Epithelial cell of prostate (primary cell): Measurements from ENCODE around the gene DIS3L2.
A peak's percentile ranks its signal among the peaks of the same experiment; 100 is the strongest.

Experiments used
- DNase-seq: peaks from one replicate; pipeline ENCODE4 v3.0.0-alpha.2; 2011; ENCODE audit warnings: low read depth, low spot score
- H3K27ac ChIP-seq: fragments of 450-650 bp; 2 replicates; pipeline ENCODE4 v1.5.1; 2017; ENCODE audit warnings: mild to moderate bottlenecking

The DIS3L2 gene

DNA sequence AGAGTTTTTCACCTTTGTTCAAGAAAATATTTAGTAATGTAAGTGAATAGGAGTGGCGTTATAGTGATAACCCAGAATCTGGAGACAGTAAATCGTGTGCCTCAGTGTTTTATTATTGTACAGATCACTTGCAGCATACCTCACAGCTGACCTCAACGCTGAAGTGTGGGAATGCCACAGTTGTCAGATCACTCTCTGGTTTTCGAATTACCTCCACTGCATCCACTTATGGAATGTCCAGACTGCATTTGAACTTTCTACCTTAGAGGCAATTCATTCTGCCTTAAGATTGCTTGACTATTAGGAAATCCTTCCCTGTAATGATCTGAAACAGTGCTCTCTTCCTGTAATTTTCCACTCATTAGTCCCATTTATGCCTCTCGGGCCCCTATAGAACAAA lies 252.5 kb downstream of the DIS3L2 start:
- H3K27ac ChIP-seq, result no peak overlapping the region

DNA sequence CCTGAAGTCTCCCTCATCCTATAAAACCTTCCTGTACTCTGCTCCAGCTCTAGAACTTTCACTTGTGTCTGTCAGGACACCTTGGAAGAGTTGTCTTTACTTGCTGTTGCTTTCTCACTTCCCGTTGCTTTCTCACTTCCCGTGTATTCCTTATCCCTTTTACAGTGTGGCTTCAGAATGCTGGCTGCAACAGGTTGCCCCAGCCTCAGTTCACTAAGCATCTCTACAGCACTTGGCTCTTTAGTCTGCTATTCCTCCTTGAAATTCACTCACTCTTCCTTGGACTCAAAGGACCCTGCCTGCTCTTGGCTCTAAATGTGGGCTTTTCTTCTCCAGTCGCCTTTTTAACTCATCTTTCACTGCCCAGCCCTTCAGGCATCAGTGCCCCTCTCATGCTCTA lies 254.5 kb downstream of the DIS3L2 start:
- no peak for DNase-seq
- H3K27ac ChIP-seq, result no peak overlapping the region

More for the DNA sequence above, 252.5 kb downstream of the DIS3L2 start:
- no peak for DNase-seq

DNA sequence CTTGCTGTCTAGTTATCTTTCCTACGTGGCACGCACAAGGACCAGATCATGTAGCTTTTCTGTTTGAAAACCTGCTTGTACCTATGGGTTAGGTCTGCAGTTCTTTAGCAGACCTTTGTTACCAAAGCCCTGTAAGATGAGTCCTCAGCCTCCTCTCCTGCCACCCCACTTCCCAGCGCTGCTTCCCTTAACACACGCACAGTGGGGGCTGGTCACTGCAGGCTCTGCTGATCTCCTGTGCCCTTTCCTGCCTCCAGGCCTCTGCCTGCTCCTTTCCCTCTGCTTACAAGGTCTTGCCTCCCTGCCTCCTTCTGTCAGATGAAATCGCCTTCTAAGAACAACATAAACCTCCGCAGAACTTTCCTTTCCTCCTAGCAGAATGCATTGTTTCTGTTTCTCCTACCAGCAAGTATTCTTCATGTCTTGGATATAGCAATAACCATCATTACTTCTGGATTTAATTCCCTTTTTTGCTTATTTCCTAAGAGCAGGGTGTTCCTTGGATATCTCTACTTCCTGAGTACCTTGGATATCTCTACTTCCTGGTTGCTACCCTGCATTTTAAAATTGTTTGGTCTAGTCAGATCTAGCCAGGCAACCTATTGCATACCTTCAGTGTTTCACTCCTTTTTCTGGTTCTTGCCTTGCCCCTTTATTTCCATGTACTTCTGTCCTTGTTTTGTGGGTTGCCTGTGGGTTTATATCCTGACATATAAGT lies 257.4 kb downstream of the DIS3L2 start:
- no peak for DNase-seq
- H3K27ac ChIP-seq, result no peak overlapping the region

DNA sequence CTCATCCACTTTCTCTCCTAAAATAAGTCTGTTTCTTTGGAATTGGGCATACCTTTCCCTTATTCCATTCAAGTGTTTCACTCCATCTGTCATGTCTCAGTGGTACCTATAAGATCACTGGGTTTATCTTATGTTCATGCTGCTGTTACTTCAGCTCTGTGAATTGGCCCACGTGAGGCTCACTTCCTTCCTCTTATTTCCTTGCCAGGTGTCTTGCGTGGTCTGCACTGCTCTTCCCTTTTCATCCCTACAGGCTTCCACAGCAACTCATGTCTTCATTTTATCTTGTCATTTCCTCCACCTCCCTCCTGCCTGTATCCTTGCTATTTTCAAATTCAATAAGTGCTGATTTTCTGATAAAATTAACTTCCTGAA lies 258.0 kb downstream of the DIS3L2 start:
- no peak for DNase-seq
- no peak overlapping the region for H3K27ac ChIP-seq

DNA sequence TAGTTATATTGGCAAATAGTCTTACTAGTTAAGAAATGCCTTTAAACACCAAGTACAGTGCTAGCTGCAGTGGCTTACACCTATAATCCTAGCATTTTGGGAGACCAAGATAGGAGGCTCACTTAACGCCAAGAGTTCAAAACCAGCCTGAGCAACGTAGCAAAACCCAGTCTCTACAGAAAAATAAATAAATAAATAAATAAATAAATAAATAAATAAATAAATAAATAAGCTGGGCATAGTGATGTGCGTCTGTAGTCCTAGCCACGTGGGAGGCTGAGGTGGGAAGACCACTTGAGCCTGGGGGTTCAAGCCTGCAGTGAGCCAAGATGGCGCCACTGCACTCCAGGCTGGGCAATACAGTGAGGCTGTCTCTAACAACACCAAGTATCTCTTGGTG lies 258.4 kb downstream of the DIS3L2 start:
- no peak for DNase-seq
- no peak overlapping the region for H3K27ac ChIP-seq

DNA sequence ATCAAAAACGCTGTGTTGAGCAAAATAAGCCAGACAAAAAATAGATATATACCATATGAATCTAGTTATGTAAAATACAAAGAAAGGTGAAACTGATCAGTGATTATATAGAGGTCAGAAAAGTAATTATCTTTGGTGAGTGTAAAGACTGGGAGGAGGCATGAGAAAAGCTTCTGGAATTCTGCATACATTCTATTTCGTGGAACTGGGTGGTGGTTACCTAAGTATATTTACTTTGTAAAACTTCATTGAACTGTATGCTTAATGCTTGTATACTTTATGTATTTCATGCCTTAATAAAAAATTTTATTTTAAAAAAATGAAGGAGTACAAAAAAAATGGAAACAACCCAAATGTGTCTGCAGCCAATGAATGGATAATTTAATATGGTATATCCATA lies 263.9 kb downstream of the DIS3L2 start:
- no peak for DNase-seq
- no peak overlapping the region for H3K27ac ChIP-seq

DNA sequence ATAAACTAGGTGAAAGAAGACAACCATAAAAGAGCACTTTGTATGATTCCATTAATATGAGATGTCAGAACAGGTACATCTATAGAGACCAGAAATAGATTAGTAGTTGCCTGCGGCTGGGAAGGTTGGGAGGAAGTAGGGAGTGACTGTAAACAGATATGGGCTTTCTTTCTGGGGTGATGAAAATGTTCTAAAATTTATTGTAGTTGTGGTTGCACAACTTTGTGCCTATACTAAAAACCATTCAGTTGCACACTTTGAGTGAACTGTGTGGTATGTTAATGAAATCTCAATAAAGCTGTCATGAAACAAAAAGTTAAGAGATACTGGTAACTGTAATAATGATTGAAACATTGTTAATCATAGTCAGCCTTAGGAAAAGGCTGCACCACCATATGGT lies 264.4 kb downstream of the DIS3L2 start:
- no peak overlapping the region for H3K27ac ChIP-seq
- DNase-seq, result no peak

DNA sequence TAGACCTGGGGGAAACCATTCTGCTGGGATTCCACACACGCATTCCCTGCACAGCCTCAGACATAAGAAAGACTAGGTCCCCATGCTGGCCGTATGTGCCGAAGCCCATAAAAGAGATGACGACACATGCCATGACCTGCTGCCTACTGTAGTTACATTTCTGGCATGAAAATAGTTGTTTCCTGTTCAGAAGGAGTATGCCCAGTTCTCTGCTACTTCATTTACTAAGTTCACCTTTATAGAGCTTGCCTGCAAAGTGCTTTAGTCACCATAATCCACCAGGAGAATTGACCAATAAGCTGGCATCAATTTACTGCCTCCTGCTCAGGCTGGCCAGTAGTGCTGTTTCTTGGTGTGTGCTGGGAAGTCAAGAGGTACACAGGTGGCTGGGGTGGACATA lies 266.8 kb downstream of the DIS3L2 start:
- no peak overlapping the region for H3K27ac ChIP-seq
- DNase-seq, result no peak

DNA sequence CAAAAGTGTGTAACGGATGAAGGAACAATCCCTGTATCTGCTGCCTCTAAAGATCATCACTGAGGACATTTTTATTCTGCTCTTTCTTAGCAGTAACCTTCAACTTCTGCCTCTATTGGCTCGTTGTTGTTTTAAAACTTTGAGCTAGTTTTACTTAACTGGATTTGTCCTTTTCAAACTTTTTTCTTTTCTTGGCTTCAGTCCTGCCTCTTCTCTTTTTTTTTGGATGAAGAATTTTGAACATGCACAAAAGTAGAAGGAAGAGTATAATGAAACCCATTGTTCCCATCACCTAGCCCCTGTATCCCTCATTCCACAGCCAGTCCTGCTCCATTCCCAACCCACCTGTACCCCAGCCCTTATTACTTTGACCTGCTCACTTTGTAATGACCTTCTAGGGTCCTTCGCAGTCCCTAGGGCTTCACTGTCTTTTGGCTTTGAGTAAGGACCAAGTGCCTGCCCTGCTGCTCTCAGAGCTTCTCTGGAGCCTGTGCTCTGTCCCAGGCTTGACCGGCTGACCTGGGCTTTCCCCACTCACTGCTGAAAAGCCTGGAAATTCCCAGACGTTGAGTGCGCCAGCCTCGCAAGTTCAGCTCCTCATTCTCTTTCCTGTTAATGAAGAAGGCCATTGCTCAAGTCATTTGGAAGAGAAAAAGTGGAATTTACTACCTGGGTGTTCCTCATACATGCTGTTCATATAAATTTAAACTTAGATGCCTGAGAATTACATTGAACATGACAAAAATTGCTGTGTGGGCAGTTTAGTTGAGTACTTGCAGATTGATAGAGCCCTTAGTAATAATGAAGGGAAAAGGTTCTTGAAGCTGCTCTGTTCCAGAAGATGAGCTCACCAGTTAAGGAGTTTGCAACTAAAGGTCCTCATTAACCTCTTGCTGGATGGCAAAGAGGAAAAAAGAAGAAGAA lies 267.7 kb downstream of the DIS3L2 start:
- no peak overlapping the region for H3K27ac ChIP-seq
- DNase-seq, result no peak

DNA sequence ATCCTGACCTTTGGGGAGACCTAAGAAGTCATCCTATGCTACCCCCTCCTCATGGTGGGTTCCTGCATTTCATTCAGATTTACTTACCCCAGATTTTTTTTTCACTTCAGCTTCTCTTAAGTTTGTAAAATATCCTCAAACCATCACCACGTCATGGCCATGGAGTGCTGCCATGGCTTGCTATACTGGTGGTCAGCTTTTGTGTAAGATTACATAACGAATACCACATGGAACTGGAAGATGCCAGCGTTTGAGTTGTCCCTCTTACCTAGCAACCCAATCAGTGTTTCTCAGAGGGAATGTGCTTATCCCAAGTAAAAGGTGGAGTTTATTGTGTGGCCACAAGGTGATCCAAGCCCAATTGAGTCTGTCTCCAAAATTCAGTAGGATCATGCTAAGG lies 268.4 kb downstream of the DIS3L2 start:
- H3K27ac ChIP-seq, result no peak overlapping the region
- no peak for DNase-seq

DNA sequence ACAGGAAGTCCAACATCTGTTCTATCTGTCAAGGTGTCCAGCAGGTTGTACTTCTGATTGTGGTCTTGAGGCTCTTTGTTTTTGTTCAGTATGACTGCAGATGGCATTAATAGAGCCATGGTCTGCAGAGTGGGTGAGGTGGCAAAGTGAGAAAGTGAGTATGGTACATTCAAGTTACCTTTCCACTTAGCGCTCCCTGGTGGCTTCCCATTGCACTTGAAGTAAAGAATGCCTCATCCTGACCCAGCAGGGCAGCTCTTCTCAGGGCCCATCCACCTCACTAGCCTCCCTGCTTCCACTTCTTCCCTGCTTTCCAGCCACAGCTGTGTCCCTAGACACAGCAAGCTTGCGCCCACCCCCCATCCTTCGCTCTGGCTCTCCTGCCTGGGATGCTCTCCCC lies 269.0 kb downstream of the DIS3L2 start:
- no peak overlapping the region for H3K27ac ChIP-seq
- no peak for DNase-seq

DNA sequence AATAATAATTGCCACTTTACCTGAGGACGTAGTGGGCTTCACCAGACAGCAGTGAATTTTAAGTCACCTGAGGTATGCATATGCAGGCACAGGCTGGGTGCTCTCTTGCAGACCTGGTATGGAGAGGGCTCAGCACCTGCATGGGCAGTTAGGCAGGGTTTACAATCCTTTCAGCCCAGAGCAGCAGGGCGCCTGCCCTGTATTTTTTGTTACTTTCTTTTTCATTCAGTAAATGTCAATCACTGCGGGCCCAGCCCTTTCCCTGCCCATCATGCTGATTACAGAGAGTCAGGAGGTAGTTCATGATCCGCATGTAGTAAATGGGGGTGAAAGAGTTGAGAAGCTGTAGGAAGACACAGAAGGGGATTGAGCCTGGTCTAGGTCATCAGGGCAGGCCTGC lies 270.0 kb downstream of the DIS3L2 start:
- H3K27ac ChIP-seq, result no peak overlapping the region
- DNase-seq, result no peak

DNA sequence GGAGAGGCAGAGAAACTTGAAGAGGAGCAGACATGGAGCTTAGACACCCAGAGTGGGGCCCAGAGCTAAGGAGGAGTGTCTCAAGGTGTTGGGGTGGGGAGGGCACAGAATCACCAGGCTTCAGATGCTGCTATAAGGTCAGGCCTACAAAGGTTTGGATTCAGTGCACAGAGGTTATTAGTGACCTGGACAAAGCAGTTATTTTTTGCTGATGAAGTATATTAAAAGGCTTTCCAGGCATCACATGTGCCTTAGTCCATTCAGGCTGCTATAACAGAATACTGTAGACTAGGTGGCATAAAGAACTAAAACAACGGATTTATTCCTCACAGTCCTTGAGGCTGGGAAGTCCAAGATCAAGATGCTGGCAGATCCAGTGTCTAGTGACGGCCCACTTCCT lies 271.4 kb downstream of the DIS3L2 start:
- H3K27ac ChIP-seq, result no peak overlapping the region
- no peak for DNase-seq

DNA sequence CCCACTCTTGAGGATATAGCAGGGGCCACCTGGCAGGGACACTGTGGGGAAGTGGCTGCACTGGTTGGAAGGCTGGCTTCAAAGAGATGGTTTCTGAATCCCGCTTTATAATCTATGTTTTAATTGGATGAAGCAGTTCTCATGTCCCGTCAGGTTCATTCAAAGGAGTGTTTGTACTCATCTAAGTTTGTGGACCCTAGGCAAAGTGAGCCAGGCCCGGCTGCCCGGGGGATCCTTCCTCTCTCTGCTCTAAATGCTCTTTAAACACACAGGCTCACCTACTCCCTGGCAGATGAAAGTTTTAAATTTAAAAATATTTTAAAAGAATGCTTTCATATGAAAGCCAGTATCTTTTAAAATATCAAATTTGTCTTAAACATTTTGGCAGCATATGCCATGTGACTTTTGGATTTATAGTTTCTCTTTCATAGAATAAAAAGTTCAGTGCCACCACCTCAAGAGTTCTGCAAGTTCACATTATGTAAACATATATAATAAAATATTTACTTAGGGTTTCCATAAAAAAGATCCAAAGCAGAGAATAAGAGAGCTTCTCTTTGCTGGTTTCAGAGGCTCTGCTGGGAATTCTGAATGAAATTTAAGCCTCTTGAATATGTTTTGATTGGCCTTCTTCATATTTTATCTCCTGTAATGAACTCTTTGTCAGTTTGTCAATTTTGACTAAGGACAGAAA lies 273.6 kb downstream of the DIS3L2 start:
- no peak for DNase-seq
- H3K27ac ChIP-seq, result no peak overlapping the region

DNA sequence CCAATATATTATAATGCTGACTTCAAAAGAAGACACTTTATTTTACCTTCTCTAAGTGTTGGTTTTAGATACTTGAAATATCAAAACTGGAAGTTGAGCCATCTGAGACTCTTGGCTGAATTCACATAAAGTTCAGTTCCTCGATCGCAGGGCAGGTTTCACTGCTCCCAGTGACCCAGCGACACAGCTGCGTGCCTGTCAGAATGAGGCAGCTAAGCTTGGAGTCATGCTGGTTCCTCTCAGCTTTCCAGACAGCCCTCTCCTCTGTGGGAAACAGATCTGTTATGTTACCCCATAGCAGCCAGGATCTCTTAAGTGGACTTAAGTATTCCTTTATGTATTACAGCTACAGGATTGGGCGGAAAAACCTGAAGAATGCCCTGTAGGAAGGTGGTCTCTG lies 274.2 kb downstream of the DIS3L2 start:
- peak overlapping the region; percentile 2 for H3K27ac ChIP-seq
- DNase-seq, result no peak

DNA sequence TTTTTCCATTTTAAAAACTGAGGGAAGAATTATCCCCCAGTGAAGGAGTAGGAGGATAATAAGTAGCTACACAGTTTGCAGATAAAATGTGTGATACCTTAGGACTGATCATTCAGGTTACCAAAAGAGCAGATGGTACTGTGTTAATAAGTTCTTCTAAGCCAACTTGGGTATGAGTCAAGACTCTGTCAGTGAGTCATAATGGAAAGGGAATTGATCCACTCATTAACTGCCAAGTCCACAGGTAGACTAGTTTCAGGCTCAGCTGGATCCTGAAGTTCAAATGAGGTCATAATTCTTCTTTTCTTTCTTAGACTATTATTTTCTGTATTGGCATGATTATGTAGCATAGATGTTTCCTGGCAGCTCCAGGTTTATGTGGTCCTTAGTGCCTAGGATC lies 274.7 kb downstream of the DIS3L2 start:
- DNase-seq, result peak; percentile 81
- peak overlapping the region; percentile 2 for H3K27ac ChIP-seq

DNA sequence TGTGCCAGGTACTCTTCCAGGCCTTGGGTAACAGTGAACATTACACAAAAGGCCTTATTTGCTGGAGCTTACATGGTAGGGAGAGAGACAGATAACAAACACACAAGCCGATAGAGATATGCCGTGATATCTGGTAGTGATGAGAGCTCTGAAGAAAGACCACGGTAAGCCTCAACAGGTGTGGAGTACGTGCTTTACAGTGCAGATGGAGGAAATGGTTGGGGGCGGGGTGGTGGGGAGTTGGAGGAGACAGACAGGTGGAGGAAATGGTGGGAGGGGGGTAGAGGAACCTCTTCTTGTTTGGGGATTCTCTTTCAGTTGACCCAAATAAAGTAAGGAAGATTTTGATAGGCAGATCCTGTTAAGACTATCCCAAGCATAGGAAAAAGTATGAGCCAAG lies 276.0 kb downstream of the DIS3L2 start:
- no peak for DNase-seq

DNA sequence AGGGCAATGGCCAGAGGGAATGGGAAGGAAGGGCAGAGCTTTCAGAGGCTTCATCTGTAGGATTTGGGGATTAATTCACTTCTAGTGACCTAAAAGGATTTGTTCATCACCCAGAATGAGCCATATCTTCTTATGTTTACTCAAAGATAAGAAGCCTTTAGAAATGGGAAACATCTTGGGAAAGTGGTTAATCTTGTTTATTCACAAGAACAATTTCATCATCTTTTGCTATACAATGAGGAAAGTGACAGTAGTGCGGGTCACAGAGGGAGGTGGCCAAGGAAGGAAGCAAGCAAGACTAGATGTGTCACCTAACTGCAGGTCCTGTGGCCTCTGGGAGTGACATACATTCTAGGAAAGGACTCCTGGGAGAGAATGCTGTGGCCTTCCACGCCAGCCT lies 276.6 kb downstream of the DIS3L2 start:
- DNase-seq, result peak; percentile 10
- H3K27ac ChIP-seq, result peak overlapping the region; percentile 28

More for the DNA sequence above, 276.0 kb downstream of the DIS3L2 start:
- peak overlapping the region; percentile 28 for H3K27ac ChIP-seq

DNA sequence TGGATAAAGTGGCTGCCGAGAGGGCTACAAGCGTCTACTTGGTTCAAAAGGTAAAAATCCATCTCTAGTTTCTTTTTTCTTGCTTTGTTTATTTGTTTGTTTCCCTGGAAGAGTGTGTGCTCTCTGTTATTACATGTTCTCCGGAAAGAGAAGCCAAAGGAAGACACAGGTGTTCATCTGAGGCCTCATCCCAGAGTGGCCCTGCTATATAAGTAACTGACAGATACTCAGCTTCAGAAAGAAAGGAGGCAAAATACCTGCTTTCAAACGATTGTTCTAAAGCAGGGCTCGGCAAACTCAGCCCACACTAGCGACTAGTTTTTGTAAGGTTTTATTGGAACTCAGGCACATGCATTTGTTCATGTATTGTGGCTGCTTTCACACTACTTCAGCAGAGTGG lies 277.1 kb downstream of the DIS3L2 start:
- H3K27ac ChIP-seq, result peak overlapping the region; percentile 28
- DNase-seq, result no peak

DNA sequence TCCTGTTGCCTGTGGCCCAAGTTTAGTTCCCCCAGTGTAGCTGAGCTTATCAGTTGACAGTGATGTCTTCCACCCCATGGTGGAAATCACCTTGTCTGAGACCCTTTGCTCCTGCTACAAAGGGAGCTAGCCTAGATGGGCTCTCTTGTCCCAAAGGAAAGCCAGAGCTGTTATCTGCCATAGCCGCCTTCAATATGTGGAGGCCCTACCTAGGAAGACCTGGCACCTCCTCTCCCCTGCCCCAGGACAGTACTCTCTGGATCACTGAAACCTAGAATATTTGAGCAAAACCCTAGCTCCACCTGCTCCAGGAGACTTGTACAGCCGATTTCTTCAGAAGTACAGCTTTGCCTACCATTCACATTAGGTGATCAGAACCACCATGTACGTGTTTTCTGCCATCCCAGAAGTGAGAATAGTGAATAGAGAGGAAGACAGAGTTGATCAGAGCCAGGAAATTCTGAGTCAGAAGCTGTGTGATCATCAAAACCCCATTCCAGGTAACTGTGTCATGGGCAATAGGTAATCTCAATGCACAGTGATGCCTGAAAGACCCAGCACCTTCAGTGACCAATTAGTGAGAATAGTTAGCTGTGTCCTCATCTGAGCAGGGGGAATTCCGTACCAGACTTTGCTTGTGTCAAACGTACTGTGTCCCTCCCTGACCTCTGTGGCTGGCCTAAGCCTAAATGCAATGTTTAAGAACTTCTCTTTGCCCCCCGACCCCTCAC lies 278.6 kb downstream of the DIS3L2 start:
- peak overlapping the region; percentile 59 for H3K27ac ChIP-seq
- peak; percentile 63 for DNase-seq
